HG02973 (cell line): Measurements from ENCODE around the gene SIGLEC1.

Source experiments
- ATAC-seq: cut with Tn5 transposase; IDR thresholded peaks from one replicate; pipeline ENCODE4 v1.9.1; 2021; ENCODE audit warnings: moderate library complexity; ENCODE audit not compliant: unreplicated experiment

SIGLEC1 gene

GRCh38 chr20:3702611-3703391, 9.6 kb downstream of the SIGLEC1 start:
- ATAC-seq, result no peak

- ATAC-seq, result no peak
These were observed 11.1 kb downstream of the SIGLEC1 start for GRCh38 chr20:3701061-3701998.

DNA sequence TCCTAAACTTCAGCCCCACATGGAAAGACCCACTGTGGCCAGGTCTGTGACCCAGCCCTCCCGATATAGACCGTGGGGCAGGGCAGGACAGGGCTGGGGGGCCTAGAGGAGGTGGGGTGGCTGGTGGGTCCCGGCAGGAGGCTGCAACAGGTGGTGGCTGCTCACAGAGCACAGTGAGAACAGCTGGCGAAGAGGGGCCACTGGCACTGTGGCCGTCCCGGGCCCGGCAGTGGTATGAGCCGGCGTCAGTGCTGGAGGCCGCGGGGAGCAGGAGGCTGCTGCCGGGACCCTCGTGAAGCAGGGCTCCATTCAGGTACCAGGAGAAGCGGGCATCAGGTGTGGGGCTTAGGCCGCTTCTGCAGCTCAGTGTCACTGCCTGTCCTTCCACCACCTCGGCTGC, 13.4 kb downstream of the SIGLEC1 start:
- no peak for ATAC-seq

- no peak for ATAC-seq
These were observed 13.8 kb downstream of the SIGLEC1 start for GRCh38 chr20:3698591-3699001.

GRCh38 chr20:3697588-3698305, 14.7 kb downstream of the SIGLEC1 start:
- ATAC-seq, result no peak

DNA sequence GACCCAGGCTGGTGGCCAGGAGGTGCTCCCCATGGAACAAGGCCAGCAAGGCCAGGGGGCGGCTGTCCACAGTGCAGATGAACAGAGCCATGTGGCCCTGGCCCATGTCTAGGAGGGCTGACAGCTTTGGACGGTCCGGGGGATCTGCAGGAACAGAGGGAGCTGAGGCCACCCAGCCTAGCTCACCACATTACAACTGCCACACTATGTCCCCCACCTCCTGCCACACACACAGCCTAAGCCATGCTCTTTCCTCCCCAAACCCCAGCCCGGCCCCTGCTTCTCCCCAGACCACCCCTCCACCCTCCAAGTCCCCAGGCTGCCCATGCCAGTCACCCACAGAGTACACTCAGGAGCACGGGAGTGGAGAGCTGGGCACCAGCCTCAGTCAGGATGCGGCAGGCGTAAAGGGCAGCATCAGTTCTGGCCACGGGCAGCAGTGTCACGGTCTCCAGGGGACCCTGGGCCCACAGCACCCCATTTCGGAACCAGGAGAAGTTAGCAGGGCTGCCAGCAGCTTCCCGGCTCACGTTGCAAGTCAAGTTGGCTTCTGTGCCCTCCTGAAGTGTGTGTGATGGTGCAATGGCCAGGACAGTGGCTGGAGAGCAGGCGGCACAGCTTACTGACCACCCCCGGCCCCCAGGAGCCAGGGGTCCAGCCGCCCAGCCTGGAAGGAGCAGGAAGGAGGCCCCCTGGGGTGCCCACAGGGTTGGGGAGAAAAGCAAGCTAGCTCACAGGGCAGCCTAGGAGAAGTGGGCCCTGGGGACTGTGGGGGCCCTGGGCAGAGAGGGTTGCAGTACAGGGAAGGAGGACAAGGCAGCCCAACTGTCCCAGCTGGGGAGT, 15.4 kb downstream of the SIGLEC1 start:
- ATAC-seq, result no peak

DNA sequence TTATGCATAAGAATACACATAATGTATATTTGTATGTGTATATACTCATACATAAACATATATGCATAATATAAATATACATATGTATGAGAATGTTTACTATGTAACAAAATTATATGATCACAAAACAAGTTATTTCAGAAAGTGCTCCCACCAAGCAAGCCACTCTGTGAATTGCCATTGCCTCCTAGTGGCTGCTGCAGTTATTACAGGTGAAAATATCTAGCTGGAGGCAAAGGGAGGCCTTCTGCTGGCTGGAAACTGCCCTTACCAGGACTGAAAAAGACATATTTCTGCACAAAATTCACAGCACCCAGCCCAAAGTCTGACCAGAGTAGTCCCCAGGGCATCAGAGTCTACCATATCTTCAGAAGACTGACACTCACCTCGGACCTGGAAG, 16.2 kb downstream of the SIGLEC1 start:
- ATAC-seq, result no peak

DNA sequence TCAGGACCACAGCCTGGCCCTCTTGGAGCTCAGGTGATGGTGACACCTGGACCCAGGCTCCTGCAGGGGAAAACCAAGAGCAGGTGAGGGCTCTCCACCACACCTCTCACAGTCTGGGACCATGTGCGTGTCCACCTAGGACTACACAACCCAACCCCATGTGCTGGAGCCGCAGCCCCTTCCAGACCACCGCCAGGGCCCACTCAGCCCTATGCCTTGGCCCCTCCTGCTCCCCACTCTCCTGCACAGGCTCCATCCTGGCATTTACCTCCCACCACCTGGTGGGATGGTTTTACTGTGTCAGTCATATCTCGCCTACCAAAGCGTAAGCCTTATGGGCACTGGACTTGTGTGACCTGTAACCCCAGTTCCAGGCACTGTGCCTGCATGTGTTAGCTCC, 17.5 kb downstream of the SIGLEC1 start:
- ATAC-seq, result no peak

DNA sequence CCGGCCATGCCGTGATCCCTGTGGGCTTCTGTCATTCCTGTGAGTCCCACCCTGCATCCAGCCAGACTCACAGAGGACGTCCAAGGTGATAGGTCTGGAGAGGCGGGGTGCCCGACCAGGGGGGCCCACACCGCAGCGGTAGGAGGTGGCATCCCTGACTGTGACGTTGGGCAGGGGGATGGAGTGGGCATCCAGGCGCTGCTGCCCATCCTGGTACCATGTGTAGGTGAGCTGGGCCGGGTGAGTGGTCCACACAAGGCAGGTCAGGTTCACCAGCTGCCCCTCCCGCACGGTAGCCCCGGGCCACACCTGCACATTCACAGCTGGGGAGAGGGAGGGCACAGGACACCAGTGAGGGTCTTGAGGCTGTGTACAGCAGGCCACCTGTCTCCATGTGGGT, 19.0 kb downstream of the SIGLEC1 start:
- no peak for ATAC-seq

GRCh38 chr20:3692706-3693294, 19.6 kb downstream of the SIGLEC1 start:
- ATAC-seq, result no peak

GRCh38 chr20:3691897-3692296, 20.5 kb downstream of the SIGLEC1 start:
- no peak for ATAC-seq

- ATAC-seq, result no peak
These were observed 21.1 kb downstream of the SIGLEC1 start for GRCh38 chr20:3691306-3691705.

DNA sequence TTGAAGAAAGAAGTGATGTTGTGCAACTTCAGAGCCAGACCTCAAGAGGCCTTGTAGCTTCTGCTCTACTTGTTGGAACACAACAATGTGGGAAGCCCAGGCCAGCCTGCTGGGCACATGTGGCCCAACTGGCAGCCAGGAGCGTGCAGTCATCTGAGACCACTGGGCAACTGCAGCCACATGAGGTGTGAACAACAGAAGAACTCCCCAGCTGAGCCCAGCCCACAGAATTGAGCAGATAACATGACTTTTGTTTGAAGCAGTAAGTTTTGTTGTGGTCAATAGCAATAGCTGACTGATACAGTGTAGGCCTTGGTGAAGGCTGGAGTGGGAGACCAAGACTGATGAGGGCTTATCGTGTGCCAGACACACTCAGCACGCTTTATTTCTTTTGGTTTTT, 22.0 kb downstream of the SIGLEC1 start:
- no peak for ATAC-seq

DNA sequence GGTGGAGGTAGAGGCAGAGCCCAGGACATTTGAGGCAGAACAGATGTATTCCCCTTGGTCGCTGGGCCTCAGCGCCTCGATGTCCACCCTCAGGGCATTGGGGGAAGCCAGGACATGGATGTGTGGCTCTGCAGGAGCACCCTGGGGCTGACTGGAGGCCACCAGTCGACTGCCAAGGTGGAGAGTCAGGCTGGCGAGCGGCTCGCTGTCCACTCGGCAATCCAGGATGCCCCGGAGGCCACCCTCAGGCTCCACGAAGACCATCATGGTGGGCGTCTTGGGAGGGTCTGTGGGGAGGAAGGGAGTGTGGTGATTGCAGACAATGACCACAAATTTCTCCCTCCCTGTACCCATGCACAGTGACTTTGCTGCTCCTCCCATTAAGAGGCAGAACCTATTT, 22.4 kb downstream of the SIGLEC1 start:
- no peak for ATAC-seq

- no peak for ATAC-seq
These were observed 24.7 kb downstream of the SIGLEC1 start for GRCh38 chr20:3687655-3688054.

DNA sequence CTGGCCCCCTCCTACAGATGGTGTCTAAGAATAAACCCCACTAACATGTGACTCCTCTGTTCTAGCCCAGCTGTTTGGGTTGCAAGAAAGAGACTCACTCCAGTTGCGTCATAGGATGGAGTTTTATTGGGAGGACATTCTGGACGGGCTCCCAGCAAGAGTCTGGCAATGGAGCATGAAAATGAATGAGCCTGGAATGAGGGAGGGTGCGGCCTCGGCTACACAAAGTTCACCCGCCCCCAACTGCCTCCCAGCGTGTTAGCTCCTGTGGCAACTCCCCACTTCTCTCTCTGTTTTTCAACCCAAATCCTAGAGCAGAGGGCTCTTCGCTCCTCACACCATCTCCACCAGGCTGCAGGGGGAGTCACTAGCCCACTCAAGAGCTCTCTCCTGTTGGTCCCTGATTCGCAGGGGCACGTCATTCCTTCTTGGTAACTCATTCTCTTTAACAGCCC, 25.5 kb downstream of the SIGLEC1 start:
- no peak for ATAC-seq

DNA sequence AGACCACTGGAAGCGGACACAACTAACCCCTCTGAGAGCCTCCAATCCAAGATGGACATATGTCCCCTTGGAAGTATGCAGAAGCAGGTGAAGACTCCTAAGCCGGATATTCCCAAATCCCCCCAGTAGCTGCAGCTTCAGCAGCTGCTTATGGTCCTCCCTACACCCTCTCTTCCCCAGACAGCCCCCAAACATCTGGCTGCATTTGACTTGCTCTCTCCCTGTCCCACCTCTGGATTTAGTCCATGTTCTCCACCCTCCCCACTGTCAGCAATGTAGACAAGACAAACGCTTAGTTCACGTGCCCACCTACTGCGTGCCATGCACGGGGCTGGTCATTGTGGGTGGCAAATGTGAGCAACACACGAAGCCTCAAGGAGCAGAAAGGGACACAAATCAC, 26.0 kb downstream of the SIGLEC1 start:
- ATAC-seq, result no peak

DNA sequence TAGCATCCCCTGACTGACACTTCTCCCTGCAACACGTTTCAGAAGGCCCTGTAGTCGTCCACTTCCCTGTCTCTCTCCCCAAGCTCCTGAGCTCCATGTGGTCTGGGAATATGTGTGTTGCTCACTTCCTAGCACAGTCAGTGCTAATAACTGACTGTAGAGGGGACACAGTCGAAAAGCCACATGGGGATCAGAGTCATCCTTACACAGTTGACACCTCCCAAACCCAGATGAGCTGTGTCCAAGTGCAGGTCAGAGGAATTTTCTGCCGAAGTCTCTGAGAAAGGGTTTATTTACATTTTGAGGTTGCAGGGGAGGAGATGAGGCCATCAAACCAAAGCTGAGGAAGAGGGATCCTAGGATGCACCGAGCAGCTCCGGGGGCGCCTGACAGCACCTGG, 27.1 kb downstream of the SIGLEC1 start:
- ATAC-seq, result no peak

GRCh38 chr20:3681931-3682781, 30.2 kb downstream of the SIGLEC1 start, which contains the start of gene ADAM33:
ADAM33 (minus strand) TSS chr20:3682010; CDS start chr20:3682004, 6 bp downstream.
- ATAC-seq, result no peak
